GM23248 (cell line): ENCODE data around the gene ASCL2.

ENCODE experiments used
- EZH2 ChIP-seq: fragments of 200-600 bp; sonication (generic); IDR thresholded peaks from 2 replicates; pipeline ENCODE4 v1.6.1; 2018; ENCODE audit warnings: antibody characterized with exemption, mild to moderate bottlenecking; ENCODE audit not compliant: insufficient read depth, poor library complexity, severe bottlenecking
- EZH2phosphoT487 ChIP-seq: fragments of 200-600 bp; sonication (generic); IDR thresholded peaks from 2 replicates; pipeline ENCODE4 v1.6.1; 2018; ENCODE audit warnings: antibody characterized with exemption, moderate library complexity, mild to moderate bottlenecking, low read depth; ENCODE audit not compliant: insufficient read depth

DNA sequence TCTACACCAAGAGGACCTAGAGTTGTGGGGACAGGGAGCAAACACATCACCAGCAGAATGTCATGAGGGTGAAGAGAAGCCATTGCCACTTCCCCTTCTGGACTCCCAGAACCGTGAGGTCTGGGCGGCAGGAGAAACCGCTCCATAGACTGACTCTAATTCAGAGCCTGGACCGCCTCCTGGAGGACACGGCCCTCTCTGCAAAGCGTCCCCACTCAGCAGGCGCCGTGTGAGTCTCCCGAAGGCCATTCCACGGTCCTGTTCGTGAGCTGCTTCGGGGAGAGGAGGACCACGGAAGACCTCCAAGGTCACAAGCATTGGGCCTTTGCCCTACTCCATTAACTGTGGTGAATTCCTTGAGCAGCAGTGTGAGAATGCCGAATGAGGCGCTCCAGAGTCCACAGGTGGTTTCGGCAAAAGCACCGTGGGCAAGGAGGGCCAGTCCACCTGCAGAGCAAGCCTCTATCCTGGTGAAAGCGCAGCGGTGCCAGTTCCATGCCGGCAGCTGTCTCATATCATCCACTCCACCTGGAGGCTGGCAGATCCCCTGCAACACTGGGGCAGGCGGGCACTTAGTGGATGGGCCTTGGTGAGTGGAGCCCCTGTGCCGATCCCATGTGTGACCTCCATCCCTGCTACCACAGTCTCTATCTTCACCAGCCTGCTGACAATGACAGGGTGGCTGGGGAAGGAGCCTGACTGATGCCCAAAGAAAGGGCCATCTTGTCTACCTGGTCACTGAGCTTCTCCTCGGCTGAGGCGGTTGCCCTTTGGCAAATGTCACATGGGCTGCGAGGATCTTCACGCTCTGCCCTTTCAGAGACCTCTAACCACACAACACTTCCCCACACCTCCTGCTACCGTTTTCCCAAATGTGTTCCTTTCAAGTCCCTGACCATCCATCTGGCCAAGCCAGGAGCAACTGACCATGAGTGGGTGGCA lies 23.9 kb upstream of the ASCL2 start:
- TF ChIP-seq EZH2phosphoT487, result no peak
- no peak for TF ChIP-seq EZH2
